GM18520 (cell line): ENCODE data around the gene RPSA.
"Not testable (repeated sequence)": the region's sequence is repeated elsewhere in the genome, so short reads cannot be mapped to it uniquely, and the experiment has no call there.

Experiments used
- ATAC-seq: cut with Tn5 transposase; IDR thresholded peaks from one replicate; pipeline ENCODE4 v1.9.1; 2021; ENCODE audit not compliant: unreplicated experiment

RPSA gene

DNA sequence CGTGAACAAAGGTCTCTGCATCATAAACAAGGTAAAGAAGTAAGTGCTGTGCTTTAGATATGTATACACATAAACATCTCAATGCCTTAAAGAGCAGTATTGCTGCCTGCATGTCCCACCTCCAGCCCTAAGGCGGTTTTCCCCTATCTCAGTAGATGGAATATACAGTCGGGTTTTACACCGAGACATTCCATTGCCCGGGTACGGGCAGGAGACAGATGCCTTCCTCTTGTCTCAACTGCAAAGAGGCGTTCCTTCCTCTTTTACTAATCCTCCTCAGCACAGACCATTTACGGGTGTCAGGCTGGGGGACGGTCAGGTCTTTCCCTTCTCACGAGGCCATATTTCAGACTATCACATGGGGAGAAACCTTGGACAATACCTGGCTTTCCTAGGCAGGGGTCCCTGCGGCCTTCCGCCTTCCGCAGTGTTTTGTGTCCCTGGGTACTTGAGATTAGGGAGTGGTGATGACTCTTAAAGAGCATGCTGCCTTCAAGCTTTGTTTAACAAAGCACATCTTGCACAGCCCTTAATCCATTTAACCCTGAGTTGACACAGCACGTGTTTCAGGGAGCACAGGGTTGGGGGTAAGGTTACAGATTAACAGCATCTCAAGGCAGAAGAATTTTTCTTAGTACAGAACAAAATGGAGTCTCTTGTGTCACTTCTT is 12.2 kb downstream of the RPSA start:
- ATAC-seq: not testable (repeated sequence)

DNA sequence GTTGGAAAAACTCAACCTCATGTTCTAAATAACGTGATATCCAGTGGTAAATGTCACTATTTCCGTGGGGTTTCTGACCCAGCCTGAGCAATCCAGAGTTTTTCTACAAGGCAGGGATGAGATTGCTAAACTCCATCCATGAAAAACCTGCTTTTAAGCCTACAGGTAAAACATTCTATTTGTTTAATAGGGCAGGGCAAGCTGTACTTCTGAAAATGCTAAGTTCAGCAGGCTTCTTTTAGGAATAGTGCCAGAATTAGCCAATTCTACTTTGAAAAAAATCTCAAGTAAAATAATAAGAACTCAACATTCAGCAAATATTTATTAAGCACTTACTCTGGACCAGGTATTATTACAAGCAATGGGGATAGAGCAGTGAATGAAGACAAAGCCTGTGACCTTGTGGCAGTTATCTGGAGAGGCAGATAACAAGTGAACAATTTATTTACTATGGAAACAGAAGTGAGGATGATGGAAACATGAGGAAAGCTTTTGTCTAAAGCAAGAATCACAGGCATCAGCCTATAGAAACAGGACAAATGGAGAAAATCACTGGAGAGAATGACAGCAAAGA is 13.3 kb downstream of the RPSA start:
- ATAC-seq: no peak

DNA sequence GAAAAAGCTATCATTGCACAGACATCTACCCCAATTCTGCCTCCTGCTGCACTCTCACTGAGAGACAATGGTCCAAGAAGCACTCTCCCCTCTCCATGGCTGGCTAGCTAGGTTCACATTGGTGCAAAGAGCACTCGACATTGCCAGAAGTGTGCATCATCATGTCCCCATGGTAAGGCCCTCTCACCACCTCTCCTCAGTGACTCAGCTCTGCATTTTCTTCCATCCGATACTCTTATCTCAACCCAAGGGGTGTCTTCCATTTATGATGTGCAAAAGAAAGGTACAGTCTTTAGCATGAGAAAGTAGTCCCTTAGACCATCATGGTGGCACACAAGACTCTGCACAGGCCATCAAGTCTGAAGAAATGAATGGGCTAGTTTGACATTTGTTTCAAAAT is 14.0 kb downstream of the RPSA start:
- ATAC-seq: no peak

DNA sequence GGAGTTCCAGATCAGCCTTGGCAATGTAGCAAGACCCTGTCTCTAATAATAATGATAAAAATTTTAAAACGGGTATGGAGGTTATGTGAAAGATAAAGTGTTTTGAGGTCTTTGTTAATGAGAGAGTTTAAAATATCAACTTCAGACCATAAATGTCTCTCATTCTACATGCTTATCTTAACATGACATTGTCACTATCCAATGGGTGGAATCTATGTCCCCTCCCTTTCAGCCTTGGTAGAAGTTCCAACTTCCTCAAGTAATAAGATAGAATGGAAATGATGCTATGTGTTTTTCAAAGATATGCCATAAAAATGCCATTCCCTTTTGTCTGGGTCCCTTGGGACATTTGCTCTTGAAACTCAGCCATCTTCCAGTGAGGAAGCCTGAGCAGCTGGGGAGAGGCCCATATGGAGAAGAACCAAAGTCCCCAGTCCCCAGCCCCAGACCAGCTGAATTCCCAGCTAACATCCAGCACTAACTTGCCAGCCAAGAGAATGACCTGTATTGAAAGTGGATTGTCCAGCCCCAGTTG is 17.0 kb downstream of the RPSA start:
- ATAC-seq: no peak

DNA sequence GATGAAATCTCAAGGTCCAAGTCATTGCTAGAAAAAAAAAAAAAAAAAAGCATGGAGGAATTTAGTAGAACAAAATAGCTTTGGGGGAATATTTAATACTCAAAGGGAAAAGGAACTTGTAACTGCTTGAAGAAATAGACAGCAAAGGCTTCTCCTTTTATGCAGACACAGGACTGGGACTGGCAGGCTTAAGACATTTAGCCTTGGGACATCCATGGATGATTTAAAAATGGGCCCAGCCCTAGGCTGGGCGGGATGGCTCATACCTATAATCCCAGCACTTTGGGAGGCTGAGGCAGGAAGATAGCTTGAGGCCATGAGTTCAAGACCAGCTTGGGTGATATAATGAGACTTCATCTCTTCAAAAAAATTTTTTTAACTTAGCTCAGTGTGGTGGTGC is 19.8 kb downstream of the RPSA start:
- ATAC-seq: no peak

DNA sequence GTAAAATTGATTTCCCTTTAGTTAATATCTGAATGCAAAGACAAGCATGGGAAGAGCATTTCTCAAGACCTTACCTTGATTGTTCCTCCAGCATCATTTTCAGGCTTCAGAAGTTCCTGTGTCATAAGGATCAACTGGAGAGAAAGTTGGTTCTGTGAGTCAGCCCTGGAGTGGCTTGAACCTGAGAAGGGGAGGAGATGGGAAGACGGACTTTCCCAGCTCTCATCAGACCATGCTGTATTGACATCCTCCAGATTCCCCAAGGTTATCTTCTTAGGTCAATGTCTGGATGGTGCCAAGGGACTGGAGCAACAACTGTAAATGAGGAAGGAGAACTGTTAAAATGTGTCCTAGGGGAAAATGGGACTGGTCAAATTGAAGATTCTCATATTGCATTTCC is 21.0 kb downstream of the RPSA start:
- ATAC-seq: no peak

DNA sequence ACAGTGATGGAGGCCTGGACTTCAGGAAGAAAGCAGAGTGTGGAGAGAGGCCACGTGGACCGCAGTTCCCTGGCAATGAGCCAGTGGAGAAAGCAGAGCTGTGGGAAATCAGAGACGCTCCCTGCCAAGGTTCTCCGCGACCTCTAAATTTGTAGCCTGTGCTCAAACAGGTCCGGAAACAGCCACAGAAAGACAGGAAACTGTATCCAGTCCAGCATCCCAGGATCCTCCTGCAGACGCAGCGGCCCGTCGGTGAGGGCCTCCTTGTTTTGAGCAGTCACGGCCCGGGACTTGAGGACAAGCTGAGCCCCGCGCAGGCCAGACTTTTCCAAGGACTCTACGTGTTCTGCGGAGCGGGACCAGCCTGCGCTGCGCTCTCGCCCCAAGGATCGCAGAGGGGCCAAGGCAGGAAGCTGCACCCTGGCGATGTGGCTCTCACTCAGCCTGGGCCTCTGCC is 22.3 kb downstream of the RPSA start:
- no peak for ATAC-seq

DNA sequence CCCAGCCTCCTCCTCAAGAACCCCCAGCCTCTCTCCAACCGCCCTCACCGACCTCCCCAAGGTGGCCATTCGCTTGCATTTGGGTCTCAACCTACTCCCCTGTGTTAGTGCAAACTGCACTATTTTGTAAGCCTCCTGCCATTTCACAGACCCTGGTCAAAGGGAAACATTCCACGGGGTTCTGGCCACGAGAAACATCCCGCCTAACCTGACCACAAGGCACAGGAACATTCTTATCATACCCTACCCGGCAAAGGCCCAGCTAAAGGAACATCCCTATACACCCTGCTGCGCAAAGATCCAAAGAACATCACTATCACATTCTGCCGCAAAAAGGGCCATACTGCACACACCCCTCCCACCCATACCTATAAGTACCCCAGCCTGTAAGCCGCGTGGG is 22.9 kb downstream of the RPSA start:
- ATAC-seq: no peak

- ATAC-seq: no peak
Measured at GRCh38 chr3:39432342-39432741, 25.8 kb downstream of the RPSA start.

GRCh38 chr3:39433642-39434041 is 27.1 kb downstream of the RPSA start:
- no peak for ATAC-seq

DNA sequence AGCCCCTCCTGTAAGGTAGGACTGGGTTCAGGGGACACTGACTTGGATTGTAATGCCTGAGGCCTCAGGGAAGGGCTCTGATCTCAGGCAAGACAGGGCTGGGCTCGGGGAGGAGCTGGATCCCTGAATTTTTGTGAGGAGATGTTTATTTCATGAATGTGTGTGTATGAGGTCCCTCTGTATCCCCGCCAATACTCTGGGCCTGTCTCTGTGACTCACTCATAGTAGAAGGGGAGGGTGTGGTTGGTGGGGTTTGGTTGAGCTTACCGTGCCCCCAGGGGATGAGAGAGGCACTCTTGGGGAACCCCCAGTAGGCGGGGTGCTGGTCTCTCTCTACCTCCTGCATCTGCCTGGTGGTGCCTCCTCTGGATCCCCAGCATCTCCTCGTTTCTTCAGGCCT is 28.1 kb downstream of the RPSA start:
- no peak for ATAC-seq

DNA sequence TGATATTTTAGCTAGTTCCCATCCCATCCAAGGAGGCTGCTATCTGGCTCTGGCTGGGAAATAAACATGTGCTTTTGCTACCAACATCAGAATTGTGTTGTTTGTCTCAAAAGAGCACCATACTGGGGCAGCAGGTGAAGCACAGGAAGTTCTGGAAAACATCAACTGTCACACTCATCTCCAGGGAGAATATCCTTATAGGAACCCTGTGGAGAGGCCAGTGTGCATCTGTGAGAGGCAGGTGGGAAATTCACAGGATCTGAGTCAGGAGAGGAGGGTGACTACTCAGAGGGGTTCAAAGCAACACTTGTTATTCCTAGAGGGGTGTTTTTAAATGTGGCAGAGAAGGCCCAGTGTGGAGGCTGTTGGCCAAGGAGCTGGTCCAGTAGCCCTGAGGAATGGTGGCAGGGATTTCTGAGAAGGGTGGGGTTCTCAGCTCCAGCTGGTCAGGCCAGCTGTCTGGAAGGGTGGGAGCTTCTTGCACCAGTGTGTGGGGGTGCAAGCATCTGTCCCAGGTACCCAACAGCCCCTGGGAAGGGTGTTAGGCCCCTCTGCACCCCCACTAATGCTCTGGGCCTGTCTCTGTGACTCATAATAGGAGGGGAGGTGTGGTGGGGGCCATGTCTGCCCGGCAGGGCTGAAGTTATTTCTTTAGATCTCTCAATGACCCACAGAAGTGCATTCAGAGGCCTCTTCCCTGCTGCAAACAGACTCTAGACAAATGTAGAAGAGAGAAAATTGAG is 28.7 kb downstream of the RPSA start:
- ATAC-seq: no peak

DNA sequence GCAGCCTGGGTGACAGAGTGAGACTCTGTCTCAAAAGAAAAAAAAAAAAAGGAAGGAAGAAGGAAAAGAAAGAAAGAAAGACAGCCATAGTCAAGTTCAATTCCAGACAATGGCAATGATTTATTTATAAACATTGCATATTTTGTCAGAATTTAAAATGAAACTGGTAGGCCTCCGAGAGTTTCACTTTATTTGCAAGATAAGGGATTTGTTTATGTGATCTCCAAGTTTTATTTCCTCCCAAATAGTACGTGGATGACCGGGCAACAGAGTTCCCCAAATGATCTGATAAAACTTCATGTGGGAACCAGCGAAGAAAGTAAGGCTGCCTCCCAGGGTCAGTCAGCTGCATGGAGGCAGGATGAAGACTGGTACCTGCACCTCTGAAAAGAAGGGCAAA is 32.4 kb downstream of the RPSA start:
- no peak for ATAC-seq

DNA sequence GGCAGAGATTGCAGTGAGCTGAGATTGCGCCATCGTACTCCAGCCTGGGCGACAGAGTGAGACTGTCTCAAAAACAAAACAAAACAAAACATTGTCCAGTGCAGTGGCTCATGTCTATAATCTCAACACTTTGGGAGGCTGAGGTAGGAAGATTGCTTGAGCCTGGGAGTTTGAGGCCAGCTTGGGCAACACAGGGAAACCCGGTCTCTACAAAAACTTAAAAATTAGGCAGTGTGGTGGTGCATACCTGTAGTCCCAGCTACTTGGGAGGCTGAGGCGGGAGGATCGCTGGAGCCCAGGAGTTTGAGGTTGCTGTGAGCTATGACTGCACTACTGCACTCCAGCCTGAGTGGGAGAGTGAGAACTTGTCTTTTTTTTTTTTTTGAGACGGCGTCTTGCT is 33.8 kb downstream of the RPSA start:
- ATAC-seq: no peak

DNA sequence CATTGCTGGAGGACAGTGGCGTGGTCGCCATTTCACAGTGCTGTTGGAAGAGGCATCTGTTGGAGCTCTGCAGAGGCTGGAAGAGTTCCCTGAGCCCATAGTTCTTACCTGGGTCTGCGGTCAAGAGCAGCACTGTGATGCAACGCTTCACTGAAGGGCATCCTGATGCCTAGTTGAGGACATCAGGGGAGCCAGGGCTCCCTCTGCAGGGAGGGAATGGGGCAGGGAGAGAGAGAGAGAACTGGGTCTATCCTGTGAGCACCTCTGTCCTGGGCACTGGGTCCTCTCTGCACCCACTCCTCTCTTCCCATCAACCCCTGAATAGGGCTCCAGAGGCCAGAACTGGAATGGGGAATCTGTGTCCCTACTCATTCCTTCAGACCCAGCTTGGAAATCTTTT is 37.0 kb downstream of the RPSA start:
- no peak for ATAC-seq

DNA sequence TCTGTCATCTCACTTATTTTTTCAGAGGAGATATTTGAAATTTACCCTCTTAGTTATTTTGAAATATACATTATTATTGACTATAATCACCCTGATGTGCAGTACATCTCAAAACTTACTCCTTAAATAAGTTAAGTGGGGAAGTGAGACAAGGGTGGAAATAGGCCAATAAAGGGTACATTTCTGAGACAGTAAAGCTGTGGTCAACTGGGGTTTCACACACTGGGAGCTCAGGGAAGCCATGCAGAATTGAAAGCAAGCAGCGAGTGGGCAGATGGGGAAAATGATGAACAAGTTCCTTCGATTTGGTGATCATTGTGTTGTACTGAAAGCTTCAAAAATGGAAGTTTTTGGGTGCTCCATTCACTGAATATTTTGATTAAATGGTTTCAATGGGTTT is 39.4 kb downstream of the RPSA start:
- ATAC-seq: no peak

- no peak for ATAC-seq
Measured at GRCh38 chr3:39446444-39446843, 39.9 kb downstream of the RPSA start.

GRCh38 chr3:39447637-39448483 is 41.3 kb downstream of the RPSA start:
- ATAC-seq: peak; percentile 64

GRCh38 chr3:39448506-39449233 is 42.1 kb downstream of the RPSA start:
- no peak for ATAC-seq

DNA sequence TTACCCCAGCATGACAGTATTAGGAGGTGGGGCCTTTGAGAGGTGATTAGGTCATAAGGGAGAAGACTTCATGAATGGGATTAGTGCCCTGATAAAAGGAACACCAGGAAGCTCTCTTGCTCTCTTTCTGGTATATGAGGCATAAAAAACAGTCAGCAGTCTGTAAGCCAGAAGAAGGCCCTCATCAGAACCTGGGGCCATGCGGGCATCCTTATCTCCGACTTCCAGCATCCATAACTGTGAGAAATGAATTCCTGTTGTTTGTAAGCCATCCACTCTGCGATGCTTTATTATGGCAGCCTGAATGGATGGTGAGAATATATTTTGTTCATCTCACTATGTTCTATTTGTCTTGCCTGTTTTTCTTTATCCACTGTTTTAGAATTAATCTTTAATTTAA is 43.3 kb downstream of the RPSA start:
- ATAC-seq: no peak

DNA sequence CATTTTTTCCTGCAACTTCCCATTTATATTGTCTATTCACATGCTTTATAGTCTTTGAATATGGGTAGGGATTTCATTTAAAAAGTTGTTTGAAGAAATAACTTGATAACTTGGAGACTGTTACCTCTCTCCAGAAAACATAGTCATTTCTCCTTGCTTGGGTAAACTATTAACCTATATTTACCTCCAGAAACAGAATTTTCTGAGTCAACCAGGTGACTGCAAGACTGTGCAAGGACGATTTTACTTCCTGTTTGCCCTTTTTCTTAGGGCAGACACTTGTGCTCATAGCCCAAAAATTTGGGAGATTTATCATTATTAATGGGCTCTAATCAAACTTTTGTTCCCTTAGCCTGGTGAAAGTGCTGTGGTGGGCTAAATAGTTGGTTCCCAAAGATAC is 46.6 kb downstream of the RPSA start:
- no peak for ATAC-seq
